Heart right ventricle (tissue), 16 donors: ENCODE results near the gene BMPER. TPM values are rescaled to one million over a fixed set of nuclear protein-coding genes. Genes with fewer than 3 reads are reported as not detected.

ENCODE experiments used
- ATAC-seq, 8 donors: fragments of 200-7000 bp; cut with Tn5 transposase; one replicate each; pipeline ENCODE4 v1.9.1; 2020; ENCODE audit warnings: mild to moderate bottlenecking in 8 of 8, moderate library complexity in 8 of 8, moderate number of reproducible peaks in 1 of 8
- DNase-seq, 2 donors: peaks; one replicate each; pipeline ENCODE4 v3.0.0-alpha.2; 2020
- H3K27ac ChIP-seq, 10 donors: fragments of 200-600 bp; sonication (generic) in 2 of 10; one replicate each; pipeline versions ENCODE4 v1.5.0 to v1.8.0; 2020 to 2022; ENCODE audit warnings: mild to moderate bottlenecking in 3 of 10
- H3K27me3 ChIP-seq, 7 donors: fragments of 200-600 bp; one replicate each; pipeline ENCODE4 v1.8.0; 2021 to 2022; ENCODE audit warnings: mild to moderate bottlenecking in 2 of 7
- H3K36me3 ChIP-seq, 9 donors: fragments of 200-600 bp; sonication (generic) in 1 of 9; one replicate each; pipeline versions ENCODE4 v1.5.0 to v1.8.0; 2020 to 2022; ENCODE audit warnings: mild to moderate bottlenecking in 2 of 9
- H3K4me1 ChIP-seq, 9 donors: fragments of 200-600 bp; sonication (generic) in 1 of 9; one replicate each; pipeline versions ENCODE4 v1.5.0 to v1.8.0; 2020 to 2022; ENCODE audit warnings: mild to moderate bottlenecking in 4 of 9
- H3K4me3 ChIP-seq, 10 donors: fragments of 200-600 bp; sonication (generic) in 2 of 10; one replicate each; pipeline versions ENCODE4 v1.5.0 to v1.8.0; 2020 to 2022; ENCODE audit warnings: mild to moderate bottlenecking in 7 of 10, moderate library complexity in 2 of 10
- H3K9me3 ChIP-seq, 11 donors: fragments of 200-600 bp in 10 of 11; sonication (generic) in 2 of 11; one replicate each; pipeline versions ENCODE4 v1.5.0 to v1.8.0; 2013 to 2022; ENCODE audit warnings: mild to moderate bottlenecking in 2 of 11, control low read depth in 1 of 11, moderate library complexity in 1 of 11
- WGBS, 2 donors: extraction: QIAGEN DNeasy Blood & Tissue Kit; methylation state at CpG; one replicate each; pipeline ENCODE4 v1.1.7; 2013; ENCODE audit warnings: inconsistent platforms in 1 of 2; 5-methylcytosine and 5-hydroxymethylcytosine counted together
- intact Hi-C, 10 donors: fragments of 100-400 bp; cut with DNase I; formaldehyde crosslinking; loops; one replicate each; pipeline versions ENCODE4 v1.11.1 to v1.14.2; 2022
- polyA plus RNA-seq, 2 donors: library from polyadenylated mRNA; stranded (reverse); fragments of 200-250 nt; gene quantifications; one replicate each; pipeline ENCODE4 v1.2.3, GENCODE V29; 2013
- total RNA-seq, 10 donors: library from RNA; stranded (reverse); fragmentation: NEBNext Ultra II Directional in 3 of 10; extraction: Animal tissue kit (Norgen Biotek cat#: 25700) in 3 of 10; gene quantifications; one replicate each; pipeline versions ENCODE4 v1.2.1 to v1.2.4, GENCODE V29; 2021 to 2023
- TF ChIP-seq, protein P1 (sequence below), 9 donors: fragments of 200-600 bp; sonication (generic) in 2 of 9; IDR thresholded peaks; one replicate each; pipeline versions ENCODE4 v1.5.0 to v1.8.0; 2021 to 2022; ENCODE audit warnings: antibody characterized with exemption in 9 of 9, mild to moderate bottlenecking in 5 of 9, moderate library complexity in 1 of 9
- donor health status: Arrhythmogenic right ventricular cardiomyopathy.
- donor health status: ischemic (EF 13 %, LVEDD 7.1; RV severe dilation, severe dysfunction).
- donor health status: healthy with polysubstance abuse.
- donor health status: DM: no; HTN: yes; CAD: no.
- donor health status: DM: no; HTN: no; CAD: no.
- donor health status: ischemic (EF 25% LVEDD 6.9; RV normal size, moderate dysfunction).
- donor health status: ischemic (EF 25% LVEDD 5.7; RV mildly dilated, moderate dysfunction).
- donor health status: healthy.
- donor health status: DM: yes; HTN: yes; CAD: no.
- donor health status: Ischemic cardiomyopathy.
- donor health status: ischemic (EF 35%, LVEDD 5.7; RV mildly dilated, moderate dysfunction).
- donor health status: nonischemic (EF 11% LVEDD 7.7; RV severe dilation, severe dysfunction).
- donor health status: DM: yes; HTN: yes; CAD: no.
- donor health status: PGD.
- donor health status: ischemic (EF 29% LVEDD 5.4; RV normal size, mild dysfunction).
- donor health status: nonischemic (EF 23%, LVEDD 6.1; RV moderate dilation, normal function).

The BMPER gene
- total and polyA plus RNA-seq, 12 donors = 0.70 to 3.9 (median 1.5) TPM

GRCh38 chr7:34123316-34123715 is 218.0 kb downstream of the BMPER start:
- 70 to 80% methylated on average over 2 of the region's 2 CpGs for WGBS, 2 donors
- no peaks in the 10 kb centered on the region for H3K36me3 ChIP-seq

DNA sequence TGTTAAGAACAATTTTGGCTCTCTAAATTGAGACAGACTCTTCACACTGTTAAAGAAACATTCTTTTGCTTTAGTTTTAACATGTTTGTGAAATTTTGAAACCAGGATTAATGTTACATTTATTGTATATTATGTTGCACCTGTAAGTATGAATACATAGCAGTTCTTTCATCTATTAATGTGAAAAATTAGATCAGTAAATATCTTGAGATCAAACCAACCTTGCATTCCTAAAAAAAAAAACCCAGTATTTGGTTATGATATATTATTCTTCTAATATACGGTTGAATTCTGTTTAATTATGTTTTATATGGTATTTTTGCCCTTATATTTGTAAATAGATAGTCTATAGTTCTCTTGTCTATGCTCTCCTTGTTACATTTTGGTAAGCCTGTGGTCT is 219.4 kb downstream of the BMPER start:
- TF ChIP-seq, protein P1, sequence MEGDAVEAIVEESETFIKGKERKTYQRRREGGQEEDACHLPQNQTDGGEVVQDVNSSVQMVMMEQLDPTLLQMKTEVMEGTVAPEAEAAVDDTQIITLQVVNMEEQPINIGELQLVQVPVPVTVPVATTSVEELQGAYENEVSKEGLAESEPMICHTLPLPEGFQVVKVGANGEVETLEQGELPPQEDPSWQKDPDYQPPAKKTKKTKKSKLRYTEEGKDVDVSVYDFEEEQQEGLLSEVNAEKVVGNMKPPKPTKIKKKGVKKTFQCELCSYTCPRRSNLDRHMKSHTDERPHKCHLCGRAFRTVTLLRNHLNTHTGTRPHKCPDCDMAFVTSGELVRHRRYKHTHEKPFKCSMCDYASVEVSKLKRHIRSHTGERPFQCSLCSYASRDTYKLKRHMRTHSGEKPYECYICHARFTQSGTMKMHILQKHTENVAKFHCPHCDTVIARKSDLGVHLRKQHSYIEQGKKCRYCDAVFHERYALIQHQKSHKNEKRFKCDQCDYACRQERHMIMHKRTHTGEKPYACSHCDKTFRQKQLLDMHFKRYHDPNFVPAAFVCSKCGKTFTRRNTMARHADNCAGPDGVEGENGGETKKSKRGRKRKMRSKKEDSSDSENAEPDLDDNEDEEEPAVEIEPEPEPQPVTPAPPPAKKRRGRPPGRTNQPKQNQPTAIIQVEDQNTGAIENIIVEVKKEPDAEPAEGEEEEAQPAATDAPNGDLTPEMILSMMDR (IDR thresholded peaks at IDR 0.05) = no peak
- ATAC-seq = no peak
- Histone ChIP-seq H3K36me3 (no peaks in the 10 kb centered on the region), H3K4me1 (no peaks in the 10 kb centered on the region), H3K27ac (no peak overlapping the region), H3K4me3 (no peak overlapping the region), H3K9me3 (peaks cover 0 to 36% (median 11%) of the 10 kb centered on the region in 11 donors), H3K27me3 (no peaks in the 10 kb centered on the region)
- intact Hi-C loops = no loop called here
- 0 to 61% methylated on average over 1 of the region's 1 CpG for WGBS, 2 donors
- DNase-seq = no peak

More at GRCh38 chr7:34123316-34123715, 218.0 kb downstream of the BMPER start:
- TF ChIP-seq, protein P1 (IDR thresholded peaks at IDR 0.05) = no peak
- ATAC-seq (no peak), DNase-seq (no peak)
- peaks cover 0 to 36% (median 11%) of the 10 kb centered on the region in 11 donors for H3K9me3 ChIP-seq
- H3K27me3 ChIP-seq = no peaks in the 10 kb centered on the region
- intact Hi-C loops = no loop called here
- no peaks in the 10 kb centered on the region for H3K4me1 ChIP-seq
- no peak overlapping the region for H3K4me3 ChIP-seq
- no peak overlapping the region for H3K27ac ChIP-seq

GRCh38 chr7:34128762-34129161 is 223.4 kb downstream of the BMPER start:
- TF ChIP-seq, protein P1 (IDR thresholded peaks at IDR 0.05) = no peak
- WGBS, 2 donors = 35 to 44% methylated on average over 5 of the region's 5 CpGs
- Histone ChIP-seq H3K27ac (no peak overlapping the region), H3K36me3 (no peaks in the 10 kb centered on the region), H3K9me3 (peaks cover 0 to 29% (median 11%) of the 10 kb centered on the region in 11 donors), H3K4me1 (no peaks in the 10 kb centered on the region), H3K27me3 (no peaks in the 10 kb centered on the region), H3K4me3 (no peak overlapping the region)
- ATAC-seq (no peak), DNase-seq (no peak)
- intact Hi-C loops = no loop called here

DNA sequence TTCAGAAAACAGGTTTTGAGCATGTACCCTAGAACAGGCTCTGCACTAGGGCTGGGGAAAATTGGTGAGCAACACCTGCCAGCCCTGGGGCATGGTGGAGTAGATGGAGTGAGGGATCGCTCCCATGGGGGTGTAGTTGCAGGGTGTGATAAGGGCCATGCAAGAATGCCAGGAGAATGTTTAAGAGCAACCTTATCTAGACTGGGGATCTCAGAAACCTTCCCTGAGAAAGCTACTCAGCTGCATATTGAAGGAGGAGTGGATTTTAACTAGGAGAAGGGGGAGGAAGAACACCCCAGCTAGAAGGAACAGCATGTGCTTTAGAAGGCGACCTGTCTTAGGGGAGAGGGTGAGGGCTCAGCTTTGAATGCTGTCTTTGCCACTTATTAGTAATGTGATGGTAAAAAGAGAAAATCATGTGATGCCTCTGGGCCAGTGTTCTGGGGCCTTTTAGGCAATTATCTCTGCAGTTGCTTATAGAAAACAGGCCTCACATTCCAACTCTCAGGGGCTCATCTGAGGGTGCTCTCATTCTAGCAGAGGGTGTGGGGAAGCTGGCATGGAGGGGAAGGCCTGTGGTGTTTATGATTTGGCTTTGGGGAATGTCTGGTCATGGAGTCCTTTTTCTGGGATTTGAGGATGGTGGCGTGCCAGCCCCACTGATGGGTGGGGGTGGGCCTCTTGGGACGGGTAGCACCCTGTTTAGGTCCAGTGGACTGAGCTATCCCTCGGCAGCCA is 225.4 kb downstream of the BMPER start:
- WGBS, 2 donors = 86 to 92% methylated on average over 5 of the region's 5 CpGs
- peaks cover 0 to 9% (median 0%) of the 10 kb centered on the region in 11 donors for H3K9me3 ChIP-seq
- H3K4me1 ChIP-seq = no peaks in the 10 kb centered on the region
- H3K4me3 ChIP-seq = no peak overlapping the region
- DNase-seq (no peak), ATAC-seq (no peak)
- TF ChIP-seq, protein P1 (IDR thresholded peaks at IDR 0.05) = no peak
- H3K36me3 ChIP-seq = no peaks in the 10 kb centered on the region
- no peak overlapping the region for H3K27ac ChIP-seq
- intact Hi-C loops = loop anchor here in 2 of 10 donors (5.0 to 10.0 kb wide), 3 partner anchors 164 to 467 kb away; no protein-coding TSS in a partner anchor
- H3K27me3 ChIP-seq = no peaks in the 10 kb centered on the region
